ENCODE measurements around the gene PRKAG1.

- TF ChIP-seq, protein P1, sequence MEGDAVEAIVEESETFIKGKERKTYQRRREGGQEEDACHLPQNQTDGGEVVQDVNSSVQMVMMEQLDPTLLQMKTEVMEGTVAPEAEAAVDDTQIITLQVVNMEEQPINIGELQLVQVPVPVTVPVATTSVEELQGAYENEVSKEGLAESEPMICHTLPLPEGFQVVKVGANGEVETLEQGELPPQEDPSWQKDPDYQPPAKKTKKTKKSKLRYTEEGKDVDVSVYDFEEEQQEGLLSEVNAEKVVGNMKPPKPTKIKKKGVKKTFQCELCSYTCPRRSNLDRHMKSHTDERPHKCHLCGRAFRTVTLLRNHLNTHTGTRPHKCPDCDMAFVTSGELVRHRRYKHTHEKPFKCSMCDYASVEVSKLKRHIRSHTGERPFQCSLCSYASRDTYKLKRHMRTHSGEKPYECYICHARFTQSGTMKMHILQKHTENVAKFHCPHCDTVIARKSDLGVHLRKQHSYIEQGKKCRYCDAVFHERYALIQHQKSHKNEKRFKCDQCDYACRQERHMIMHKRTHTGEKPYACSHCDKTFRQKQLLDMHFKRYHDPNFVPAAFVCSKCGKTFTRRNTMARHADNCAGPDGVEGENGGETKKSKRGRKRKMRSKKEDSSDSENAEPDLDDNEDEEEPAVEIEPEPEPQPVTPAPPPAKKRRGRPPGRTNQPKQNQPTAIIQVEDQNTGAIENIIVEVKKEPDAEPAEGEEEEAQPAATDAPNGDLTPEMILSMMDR (IDR thresholded peaks at IDR 0.05): no peak
- TF ChIP-seq POLR2AphosphoS5 (IDR thresholded peaks at IDR 0.05; ENCODE audit: low read depth, low read length) (no peak), SIN3A (IDR thresholded peaks at IDR 0.05; ENCODE audit: borderline replicate concordance, insufficient read depth, low read depth, low read length) (no peak), TCF7L2 (IDR thresholded peaks at IDR 0.05; ENCODE audit: low read depth, low read length) (no peak)
- TF ChIP-seq, protein P2, sequence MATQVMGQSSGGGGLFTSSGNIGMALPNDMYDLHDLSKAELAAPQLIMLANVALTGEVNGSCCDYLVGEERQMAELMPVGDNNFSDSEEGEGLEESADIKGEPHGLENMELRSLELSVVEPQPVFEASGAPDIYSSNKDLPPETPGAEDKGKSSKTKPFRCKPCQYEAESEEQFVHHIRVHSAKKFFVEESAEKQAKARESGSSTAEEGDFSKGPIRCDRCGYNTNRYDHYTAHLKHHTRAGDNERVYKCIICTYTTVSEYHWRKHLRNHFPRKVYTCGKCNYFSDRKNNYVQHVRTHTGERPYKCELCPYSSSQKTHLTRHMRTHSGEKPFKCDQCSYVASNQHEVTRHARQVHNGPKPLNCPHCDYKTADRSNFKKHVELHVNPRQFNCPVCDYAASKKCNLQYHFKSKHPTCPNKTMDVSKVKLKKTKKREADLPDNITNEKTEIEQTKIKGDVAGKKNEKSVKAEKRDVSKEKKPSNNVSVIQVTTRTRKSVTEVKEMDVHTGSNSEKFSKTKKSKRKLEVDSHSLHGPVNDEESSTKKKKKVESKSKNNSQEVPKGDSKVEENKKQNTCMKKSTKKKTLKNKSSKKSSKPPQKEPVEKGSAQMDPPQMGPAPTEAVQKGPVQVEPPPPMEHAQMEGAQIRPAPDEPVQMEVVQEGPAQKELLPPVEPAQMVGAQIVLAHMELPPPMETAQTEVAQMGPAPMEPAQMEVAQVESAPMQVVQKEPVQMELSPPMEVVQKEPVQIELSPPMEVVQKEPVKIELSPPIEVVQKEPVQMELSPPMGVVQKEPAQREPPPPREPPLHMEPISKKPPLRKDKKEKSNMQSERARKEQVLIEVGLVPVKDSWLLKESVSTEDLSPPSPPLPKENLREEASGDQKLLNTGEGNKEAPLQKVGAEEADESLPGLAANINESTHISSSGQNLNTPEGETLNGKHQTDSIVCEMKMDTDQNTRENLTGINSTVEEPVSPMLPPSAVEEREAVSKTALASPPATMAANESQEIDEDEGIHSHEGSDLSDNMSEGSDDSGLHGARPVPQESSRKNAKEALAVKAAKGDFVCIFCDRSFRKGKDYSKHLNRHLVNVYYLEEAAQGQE (IDR thresholded peaks at IDR 0.05; ENCODE audit: insufficient read depth in 1 of 2, low read depth in 2 of 2, low read length in 1 of 2): no peak
These were observed 700 bp downstream of the PRKAG1 start for GRCh38 chr12:49017891-49018260.

Data from Panc1 (cell line).